GM18867 (cell line): ENCODE data around the gene CELSR1.

Experiments used
- ATAC-seq: cut with Tn5 transposase; IDR thresholded peaks from one replicate; pipeline ENCODE4 v1.9.1; 2021; ENCODE audit warnings: mild to moderate bottlenecking, moderate library complexity; ENCODE audit not compliant: unreplicated experiment

CELSR1 gene

GRCh38 chr22:46380581-46380980 lies 156.8 kb downstream of the CELSR1 start:
- no peak for ATAC-seq

- ATAC-seq = no peak
These were observed 157.4 kb downstream of the CELSR1 start for GRCh38 chr22:46380069-46380468.

GRCh38 chr22:46379066-46379930 lies 158.1 kb downstream of the CELSR1 start:
- ATAC-seq = no peak

GRCh38 chr22:46378426-46379065 lies 158.9 kb downstream of the CELSR1 start:
- no peak for ATAC-seq

GRCh38 chr22:46377525-46378425 lies 159.6 kb downstream of the CELSR1 start:
- no peak for ATAC-seq

GRCh38 chr22:46376908-46377524 lies 160.4 kb downstream of the CELSR1 start:
- no peak for ATAC-seq

GRCh38 chr22:46376111-46376510 lies 161.3 kb downstream of the CELSR1 start:
- no peak for ATAC-seq

GRCh38 chr22:46374663-46375474 lies 162.6 kb downstream of the CELSR1 start:
- ATAC-seq = no peak

- no peak for ATAC-seq
These were observed 163.3 kb downstream of the CELSR1 start for GRCh38 chr22:46373921-46374662.

GRCh38 chr22:46373159-46373558 lies 164.3 kb downstream of the CELSR1 start:
- no peak for ATAC-seq

GRCh38 chr22:46372686-46373085 lies 164.7 kb downstream of the CELSR1 start:
- ATAC-seq = no peak

GRCh38 chr22:46371623-46372226 lies 165.7 kb downstream of the CELSR1 start:
- no peak for ATAC-seq

GRCh38 chr22:46370584-46371291 lies 166.7 kb downstream of the CELSR1 start:
- ATAC-seq = no peak

GRCh38 chr22:46369716-46370583 lies 167.5 kb downstream of the CELSR1 start:
- ATAC-seq = no peak

GRCh38 chr22:46368871-46369715 lies 168.3 kb downstream of the CELSR1 start:
- ATAC-seq = no peak

GRCh38 chr22:46368422-46368821 lies 169.0 kb downstream of the CELSR1 start:
- ATAC-seq = no peak
